Hematopoietic multipotent progenitor cell treated with erythropoietin and hydrocortisone succinate and interleukin-3 and kit ligand, for 6 days (in vitro differentiated cells): Measurements from ENCODE around the gene CIITA.

Experiments used
- DNase-seq: peaks from one replicate; pipeline ENCODE4 v3.0.0-alpha.2; 2015

Gene CIITA

GRCh38 chr16:10881479-10882030 lies 4.6 kb downstream of the CIITA start:
- DNase-seq = no peak

GRCh38 chr16:10883004-10883403 lies 6.0 kb downstream of the CIITA start:
- no peak for DNase-seq

GRCh38 chr16:10885246-10885645 lies 8.2 kb downstream of the CIITA start:
- DNase-seq = no peak

GRCh38 chr16:10888320-10888937 lies 11.4 kb downstream of the CIITA start:
- no peak for DNase-seq

GRCh38 chr16:10889855-10890254 lies 12.9 kb downstream of the CIITA start:
- no peak for DNase-seq

- DNase-seq = no peak
Measured at GRCh38 chr16:10892782-10893318, 15.8 kb downstream of the CIITA start.

GRCh38 chr16:10895053-10895946 lies 18.3 kb downstream of the CIITA start:
- DNase-seq = peak; percentile 74

- no peak for DNase-seq
Measured at GRCh38 chr16:10896165-10896564, 19.2 kb downstream of the CIITA start.

- no peak for DNase-seq
Measured at GRCh38 chr16:10896723-10897122, 19.7 kb downstream of the CIITA start.

- no peak for DNase-seq
Measured at GRCh38 chr16:10897134-10897533, 20.1 kb downstream of the CIITA start.

- no peak for DNase-seq
Measured at GRCh38 chr16:10902999-10903398, 26.0 kb downstream of the CIITA start.

- no peak for DNase-seq
Measured at GRCh38 chr16:10906482-10906881, 29.5 kb downstream of the CIITA start.

GRCh38 chr16:10906914-10907756 lies 30.1 kb downstream of the CIITA start:
- DNase-seq = no peak

- DNase-seq = no peak
Measured at GRCh38 chr16:10907757-10908045, 30.7 kb downstream of the CIITA start.

- DNase-seq = no peak
Measured at GRCh38 chr16:10911267-10911666, 34.3 kb downstream of the CIITA start.

GRCh38 chr16:10916534-10916933 lies 39.5 kb downstream of the CIITA start:
- no peak for DNase-seq

GRCh38 chr16:10918294-10919002 lies 41.4 kb downstream of the CIITA start:
- DNase-seq = peak; percentile 93

GRCh38 chr16:10919003-10919351 lies 42.0 kb downstream of the CIITA start:
- no peak for DNase-seq

GRCh38 chr16:10920726-10921427 lies 43.9 kb downstream of the CIITA start:
- DNase-seq = no peak

GRCh38 chr16:10921536-10922327 lies 44.7 kb downstream of the CIITA start:
- no peak for DNase-seq
